HepG2 (cell line): ENCODE measurements around the gene MARS1. TPM values are rescaled to one million over a fixed set of nuclear protein-coding genes. Genes with fewer than 3 reads are reported as not detected.

ENCODE experiments used
- AKNA ChIP-seq: sonication (generic); formaldehyde crosslinking; IDR thresholded peaks from 2 replicates; pipeline ENCODE4 v1.4.0; 2020; ENCODE audit warnings: missing genetic modification reagents, borderline replicate concordance
- HMGXB3 ChIP-seq: sonication (generic); formaldehyde crosslinking; IDR thresholded peaks from 2 replicates; pipeline ENCODE4 v1.4.0; 2020; ENCODE audit warnings: missing genetic modification reagents, borderline replicate concordance
- PATZ1 ChIP-seq: sonication (generic); formaldehyde crosslinking; IDR thresholded peaks from 2 replicates; pipeline ENCODE4 v1.4.0; 2020; ENCODE audit warnings: missing genetic modification reagents
- TEAD3 ChIP-seq: optimal IDR thresholded peaks from 2 replicates; pipeline ENCODE3; 2016; ENCODE audit warnings: borderline replicate concordance
- ZNF772 ChIP-seq: sonication (generic); formaldehyde crosslinking; IDR thresholded peaks from 2 replicates; pipeline ENCODE4 v1.5.0; 2020; ENCODE audit warnings: mild to moderate bottlenecking, missing genetic modification reagents
- ZSCAN31 ChIP-seq: sonication (generic); formaldehyde crosslinking; IDR thresholded peaks from 2 replicates; pipeline ENCODE4 v1.5.0; 2020; ENCODE audit warnings: low read depth, mild to moderate bottlenecking, missing genetic modification reagents
- polyA plus RNA-seq, 8 experiments: library from polyadenylated mRNA; depleted of rRNA in 3 of 8; stranded (reverse) in 7 of 8; unstranded in 1 of 8; fragments of >200 nt; fragmentation: Illumina TruSeq in 4 of 8; extraction: Trizol in 4 of 8; gene quantifications; 2 replicates each; pipeline versions ENCODE4 v1.2.1 to v1.2.3, GENCODE V29; 2011 to 2016; ENCODE audit warnings: low read depth in 4 of 8, missing spikeins in 1 of 8, mixed read lengths in 1 of 8; ENCODE audit not compliant: insufficient read depth in 1 of 8
- total RNA-seq, 5 experiments: library from RNA; depleted of rRNA; stranded (reverse); fragments of >200 nt; fragmentation: Illumina TruSeq; extraction: Trizol; gene quantifications; 2 replicates each; pipeline ENCODE4 v1.2.3, GENCODE V29; 2016; ENCODE audit warnings: low read depth in 1 of 5
- TF ChIP-seq, protein P1 (sequence below): sonication (generic); formaldehyde crosslinking; IDR thresholded peaks from 2 replicates; pipeline ENCODE4 v1.4.0; 2020; ENCODE audit warnings: missing genetic modification reagents
- TF ChIP-seq, protein P2 (sequence below): sonication (generic); formaldehyde crosslinking; IDR thresholded peaks from 2 replicates; pipeline ENCODE4 v1.4.0; 2020; ENCODE audit warnings: missing genetic modification reagents

MARS1 gene
- total and polyA plus RNA-seq, 2 of the 13 experiments (the other 11 are each of a cell fraction or from before 2014, with no cell fraction given) = 115 to 181 TPM

DNA sequence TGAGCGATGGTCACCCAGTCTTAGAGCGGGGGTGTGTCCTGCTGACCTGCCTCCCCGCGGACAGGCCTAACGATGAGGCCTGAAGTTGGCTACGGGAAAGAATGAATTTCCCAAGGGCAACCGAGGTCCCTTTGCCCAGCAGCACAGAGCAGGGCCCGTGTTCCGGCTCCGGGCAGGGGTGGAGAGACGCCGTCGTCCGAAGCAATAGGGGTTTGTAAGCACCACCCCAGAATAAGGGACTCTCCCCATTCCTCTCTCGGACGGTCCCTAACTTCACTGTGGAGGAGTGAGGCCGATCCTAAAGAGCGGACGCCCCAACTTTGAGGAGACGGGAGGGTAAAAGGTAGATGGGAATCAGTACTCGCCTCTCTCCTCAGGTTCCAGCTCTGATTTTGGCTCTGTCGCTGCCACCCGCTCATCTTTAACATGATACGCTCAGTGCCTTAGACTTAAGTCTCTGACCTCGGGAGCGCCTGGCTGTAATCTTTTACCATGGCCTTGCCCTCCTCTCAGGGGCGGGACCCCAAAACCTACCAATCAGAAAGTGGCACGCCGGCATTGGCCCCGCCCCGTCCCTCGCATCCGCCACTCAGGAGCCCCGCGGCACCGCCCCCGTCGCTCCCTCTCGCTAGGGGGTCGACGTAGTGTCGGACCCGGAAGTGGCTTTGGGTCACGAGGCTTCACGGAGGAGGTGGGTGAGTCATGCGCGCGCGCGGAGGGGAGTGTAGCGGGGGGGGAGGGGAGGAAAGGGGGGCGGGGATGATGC is 32.4 kb downstream of the MARS1 start, which contains the start of gene DDIT3 (continued):
- TF ChIP-seq HMGXB3 (no peak), AKNA (CRISPR knock-in tag) (peak; percentile 57; the same call in 1 of the 2 replicates), PATZ1 (CRISPR knock-in tag) (no peak), ZNF772 (CRISPR knock-in tag) (no peak), TEAD3 (no peak), ZSCAN31 (peak; percentile 43; the same call in 1 of the 2 replicates)
- TF ChIP-seq, protein P1, sequence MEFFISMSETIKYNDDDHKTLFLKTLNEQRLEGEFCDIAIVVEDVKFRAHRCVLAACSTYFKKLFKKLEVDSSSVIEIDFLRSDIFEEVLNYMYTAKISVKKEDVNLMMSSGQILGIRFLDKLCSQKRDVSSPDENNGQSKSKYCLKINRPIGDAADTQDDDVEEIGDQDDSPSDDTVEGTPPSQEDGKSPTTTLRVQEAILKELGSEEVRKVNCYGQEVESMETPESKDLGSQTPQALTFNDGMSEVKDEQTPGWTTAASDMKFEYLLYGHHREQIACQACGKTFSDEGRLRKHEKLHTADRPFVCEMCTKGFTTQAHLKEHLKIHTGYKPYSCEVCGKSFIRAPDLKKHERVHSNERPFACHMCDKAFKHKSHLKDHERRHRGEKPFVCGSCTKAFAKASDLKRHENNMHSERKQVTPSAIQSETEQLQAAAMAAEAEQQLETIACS (CRISPR knock-in tag) = no peak; the same call in 1 of the 2 replicates
- TF ChIP-seq, protein P2, sequence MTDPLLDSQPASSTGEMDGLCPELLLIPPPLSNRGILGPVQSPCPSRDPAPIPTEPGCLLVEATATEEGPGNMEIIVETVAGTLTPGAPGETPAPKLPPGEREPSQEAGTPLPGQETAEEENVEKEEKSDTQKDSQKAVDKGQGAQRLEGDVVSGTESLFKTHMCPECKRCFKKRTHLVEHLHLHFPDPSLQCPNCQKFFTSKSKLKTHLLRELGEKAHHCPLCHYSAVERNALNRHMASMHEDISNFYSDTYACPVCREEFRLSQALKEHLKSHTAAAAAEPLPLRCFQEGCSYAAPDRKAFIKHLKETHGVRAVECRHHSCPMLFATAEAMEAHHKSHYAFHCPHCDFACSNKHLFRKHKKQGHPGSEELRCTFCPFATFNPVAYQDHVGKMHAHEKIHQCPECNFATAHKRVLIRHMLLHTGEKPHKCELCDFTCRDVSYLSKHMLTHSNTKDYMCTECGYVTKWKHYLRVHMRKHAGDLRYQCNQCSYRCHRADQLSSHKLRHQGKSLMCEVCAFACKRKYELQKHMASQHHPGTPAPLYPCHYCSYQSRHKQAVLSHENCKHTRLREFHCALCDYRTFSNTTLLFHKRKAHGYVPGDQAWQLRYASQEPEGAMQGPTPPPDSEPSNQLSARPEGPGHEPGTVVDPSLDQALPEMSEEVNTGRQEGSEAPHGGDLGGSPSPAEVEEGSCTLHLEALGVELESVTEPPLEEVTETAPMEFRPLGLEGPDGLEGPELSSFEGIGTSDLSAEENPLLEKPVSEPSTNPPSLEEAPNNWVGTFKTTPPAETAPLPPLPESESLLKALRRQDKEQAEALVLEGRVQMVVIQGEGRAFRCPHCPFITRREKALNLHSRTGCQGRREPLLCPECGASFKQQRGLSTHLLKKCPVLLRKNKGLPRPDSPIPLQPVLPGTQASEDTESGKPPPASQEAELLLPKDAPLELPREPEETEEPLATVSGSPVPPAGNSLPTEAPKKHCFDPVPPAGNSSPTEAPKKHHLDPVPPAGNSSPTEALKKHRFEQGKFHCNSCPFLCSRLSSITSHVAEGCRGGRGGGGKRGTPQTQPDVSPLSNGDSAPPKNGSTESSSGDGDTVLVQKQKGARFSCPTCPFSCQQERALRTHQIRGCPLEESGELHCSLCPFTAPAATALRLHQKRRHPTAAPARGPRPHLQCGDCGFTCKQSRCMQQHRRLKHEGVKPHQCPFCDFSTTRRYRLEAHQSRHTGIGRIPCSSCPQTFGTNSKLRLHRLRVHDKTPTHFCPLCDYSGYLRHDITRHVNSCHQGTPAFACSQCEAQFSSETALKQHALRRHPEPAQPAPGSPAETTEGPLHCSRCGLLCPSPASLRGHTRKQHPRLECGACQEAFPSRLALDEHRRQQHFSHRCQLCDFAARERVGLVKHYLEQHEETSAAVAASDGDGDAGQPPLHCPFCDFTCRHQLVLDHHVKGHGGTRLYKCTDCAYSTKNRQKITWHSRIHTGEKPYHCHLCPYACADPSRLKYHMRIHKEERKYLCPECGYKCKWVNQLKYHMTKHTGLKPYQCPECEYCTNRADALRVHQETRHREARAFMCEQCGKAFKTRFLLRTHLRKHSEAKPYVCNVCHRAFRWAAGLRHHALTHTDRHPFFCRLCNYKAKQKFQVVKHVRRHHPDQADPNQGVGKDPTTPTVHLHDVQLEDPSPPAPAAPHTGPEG (CRISPR knock-in tag) = peak; percentile 58; the same call in 1 of the 2 replicates
